Mesenchymal stem cell (in vitro differentiated cells and primary cell): ENCODE results near the gene RIMBP2.

Source experiments
- DNase-seq: peaks from one replicate; pipeline ENCODE4 v3.0.0-alpha.2; 2013
- H2AFZ ChIP-seq: one replicate; pipeline ENCODE4 v1.6.1; 2013; ENCODE audit warnings: low read depth, mild to moderate bottlenecking, control low read depth, inconsistent platforms, low read length, moderate library complexity
- H2AK5ac ChIP-seq: 2 replicates; pipeline ENCODE4 v1.6.1; 2013; ENCODE audit warnings: low read length, moderate library complexity, mild to moderate bottlenecking, inconsistent platforms; ENCODE audit not compliant: severe bottlenecking
- H2BK120ac ChIP-seq: one replicate; pipeline ENCODE4 v1.6.1; 2013; ENCODE audit warnings: low read depth, mild to moderate bottlenecking, inconsistent platforms, low read length, moderate library complexity
- H2BK12ac ChIP-seq, 2 experiments: one replicate each; pipeline ENCODE4 v1.6.1; 2013; ENCODE audit warnings: inconsistent platforms in 2 of 2, low read length in 2 of 2, mild to moderate bottlenecking in 2 of 2, moderate library complexity in 2 of 2, control low read depth in 1 of 2
- H2BK15ac ChIP-seq: one replicate; pipeline ENCODE4 v1.6.1; 2013; ENCODE audit warnings: mild to moderate bottlenecking, low read depth, inconsistent platforms; ENCODE audit not compliant: poor library complexity, severe bottlenecking
- H2BK5ac ChIP-seq: 2 replicates; pipeline ENCODE4 v1.6.1; 2013; ENCODE audit warnings: low read depth, mild to moderate bottlenecking, low read length, control low read depth, inconsistent platforms; ENCODE audit not compliant: poor library complexity, severe bottlenecking
- H3K14ac ChIP-seq, 2 experiments: one replicate each; pipeline ENCODE4 v1.6.1; 2013; ENCODE audit warnings: inconsistent platforms in 2 of 2, low read length in 2 of 2, control low read depth in 1 of 2, mild to moderate bottlenecking in 1 of 2, moderate library complexity in 1 of 2
- H3K18ac ChIP-seq, 2 experiments: one replicate each; pipeline ENCODE4 v1.6.1; 2013; ENCODE audit warnings: inconsistent platforms in 2 of 2, low read length in 2 of 2, control low read depth in 1 of 2, low read depth in 1 of 2, mild to moderate bottlenecking in 1 of 2
- H3K23ac ChIP-seq, 2 experiments: one replicate each; pipeline ENCODE4 v1.6.1; 2013; ENCODE audit warnings: inconsistent platforms in 2 of 2, low read length in 2 of 2, mild to moderate bottlenecking in 2 of 2, moderate library complexity in 2 of 2, control low read depth in 1 of 2
- H3K27ac ChIP-seq: 2 replicates; pipeline ENCODE4 v1.5.1; 2013; ENCODE audit warnings: mild to moderate bottlenecking, moderate library complexity, low read length, control low read depth, inconsistent platforms; ENCODE audit not compliant: poor library complexity, severe bottlenecking
- H3K27me3 ChIP-seq, 2 experiments: 2 replicates each; pipeline versions ENCODE4 v1.6.1 to v1.7.0; 2013; ENCODE audit warnings: low read length in 2 of 2, mild to moderate bottlenecking in 2 of 2, moderate library complexity in 2 of 2, control low read depth in 1 of 2, inconsistent platforms in 1 of 2; ENCODE audit not compliant: control insufficient read depth in 1 of 2, insufficient read depth in 1 of 2
- H3K36me3 ChIP-seq, 2 experiments: 2 replicates each; pipeline versions ENCODE4 v1.6.1 to v1.7.0; 2013; ENCODE audit warnings: low read length in 2 of 2, control low read depth in 1 of 2, inconsistent platforms in 1 of 2, low read depth in 1 of 2, mild to moderate bottlenecking in 1 of 2; ENCODE audit not compliant: insufficient read depth in 2 of 2, control insufficient read depth in 1 of 2
- H3K4ac ChIP-seq, 2 experiments: one replicate each; pipeline ENCODE4 v1.6.1; 2013; ENCODE audit warnings: inconsistent platforms in 2 of 2, low read length in 2 of 2, mild to moderate bottlenecking in 2 of 2, moderate library complexity in 2 of 2, control low read depth in 1 of 2, low read depth in 1 of 2
- H3K4me1 ChIP-seq: 2 replicates; pipeline ENCODE4 v1.6.1; 2013; ENCODE audit warnings: low read depth, low read length, control low read depth; ENCODE audit not compliant: control insufficient read depth, insufficient read depth
- H3K4me2 ChIP-seq: 2 replicates; pipeline ENCODE4 v1.6.1; 2013; ENCODE audit warnings: low read length, mild to moderate bottlenecking, inconsistent platforms; ENCODE audit not compliant: poor library complexity, severe bottlenecking
- H3K4me3 ChIP-seq, 2 experiments: 2 replicates each; pipeline versions ENCODE4 v1.5.1 to v1.7.0; 2013; ENCODE audit warnings: low read length in 2 of 2, mild to moderate bottlenecking in 2 of 2, control low read depth in 1 of 2, low read depth in 1 of 2; ENCODE audit not compliant: insufficient read depth in 1 of 2
- H3K79me1 ChIP-seq: replicated peaks from 2 replicates; pipeline ENCODE4 v1.6.1; 2013; ENCODE audit warnings: mild to moderate bottlenecking, control low read depth, low read length, inconsistent platforms; ENCODE audit not compliant: poor library complexity, severe bottlenecking
- H3K9ac ChIP-seq: 2 replicates; pipeline ENCODE4 v1.7.0; 2013; ENCODE audit warnings: mild to moderate bottlenecking, low read length, moderate library complexity
- H3K9me3 ChIP-seq: 2 replicates; pipeline ENCODE4 v1.7.0; 2013; ENCODE audit warnings: mild to moderate bottlenecking, low read length; ENCODE audit not compliant: control insufficient read depth
- H4K8ac ChIP-seq: one replicate; pipeline ENCODE4 v1.6.1; 2013; ENCODE audit warnings: inconsistent platforms, mild to moderate bottlenecking, low read length, moderate library complexity
- H4K91ac ChIP-seq: one replicate; pipeline ENCODE4 v1.6.1; 2013; ENCODE audit warnings: mild to moderate bottlenecking, low read length, inconsistent platforms
- WGBS: methylation state at CpG from one replicate; pipeline ENCODE4 v1.1.7; 2013; ENCODE audit warnings: mixed read lengths; 5-methylcytosine and 5-hydroxymethylcytosine counted together

The RIMBP2 gene

GRCh38 chr12:130655010-130655409 is 61.1 kb downstream of the RIMBP2 start:
- no peak overlapping the region for H2BK5ac ChIP-seq
- WGBS: 69% methylated on average over 3 of the region's 4 CpGs

GRCh38 chr12:130651188-130651959 is 64.7 kb downstream of the RIMBP2 start:
- no peaks in the 10 kb centered on the region for H3K36me3 ChIP-seq
- no peaks in the 10 kb centered on the region for H3K79me1 ChIP-seq
- H2BK120ac ChIP-seq: no peak overlapping the region
- H3K4me1 ChIP-seq: no peaks in the 10 kb centered on the region
- no peak overlapping the region for H2BK12ac ChIP-seq
- H4K91ac ChIP-seq: no peak overlapping the region
- no peak overlapping the region for H3K4me2 ChIP-seq
- no peak overlapping the region for H3K14ac ChIP-seq
- no peak overlapping the region for H2AFZ ChIP-seq
- H2BK15ac ChIP-seq: no peak overlapping the region
- H4K8ac ChIP-seq: no peak overlapping the region
- WGBS: 74% methylated on average over 16 of the region's 16 CpGs
- H3K9ac ChIP-seq: no peak overlapping the region
- H3K27ac ChIP-seq: no peak overlapping the region
- no peak overlapping the region for H3K4me3 ChIP-seq
- no peak overlapping the region for H2AK5ac ChIP-seq
- no peak overlapping the region for H3K18ac ChIP-seq
- DNase-seq: no peak
- peaks cover 2% of the 10 kb centered on the region for H3K9me3 ChIP-seq
- no peak overlapping the region for H3K4ac ChIP-seq
- no peaks in the 10 kb centered on the region for H3K27me3 ChIP-seq
- H2BK5ac ChIP-seq: no peak overlapping the region
- no peak overlapping the region for H3K23ac ChIP-seq

More at GRCh38 chr12:130655010-130655409, 61.1 kb downstream of the RIMBP2 start:
- no peak overlapping the region for H2BK120ac ChIP-seq
- no peaks in the 10 kb centered on the region for H3K79me1 ChIP-seq
- H3K27ac ChIP-seq: no peak overlapping the region
- no peak overlapping the region for H3K14ac ChIP-seq
- H3K36me3 ChIP-seq: no peaks in the 10 kb centered on the region
- H4K91ac ChIP-seq: no peak overlapping the region
- H3K4me1 ChIP-seq: no peaks in the 10 kb centered on the region
- H3K27me3 ChIP-seq: no peaks in the 10 kb centered on the region
- no peak overlapping the region for H3K4me3 ChIP-seq
- no peak overlapping the region for H2BK12ac ChIP-seq
- no peak for DNase-seq
- H3K4ac ChIP-seq: no peak overlapping the region
- no peak overlapping the region for H2AK5ac ChIP-seq
- no peak overlapping the region for H4K8ac ChIP-seq
- H3K9ac ChIP-seq: no peak overlapping the region
- H3K9me3 ChIP-seq: peaks cover 2% of the 10 kb centered on the region
- H3K18ac ChIP-seq: no peak overlapping the region
- no peak overlapping the region for H3K4me2 ChIP-seq
- no peak overlapping the region for H2AFZ ChIP-seq
- no peak overlapping the region for H3K23ac ChIP-seq
- H2BK15ac ChIP-seq: no peak overlapping the region

GRCh38 chr12:130650131-130650530 is 66.0 kb downstream of the RIMBP2 start:
- Histone ChIP-seq H3K27ac (no peak overlapping the region), H4K91ac (no peak overlapping the region), H3K4me3 (no peak overlapping the region), H3K4me2 (no peak overlapping the region), H3K9me3 (peaks cover 2% of the 10 kb centered on the region), H2AK5ac (no peak overlapping the region), H3K23ac (no peak overlapping the region), H2AFZ (no peak overlapping the region), H3K79me1 (no peaks in the 10 kb centered on the region), H2BK5ac (no peak overlapping the region), H3K4ac (no peak overlapping the region), H3K36me3 (no peaks in the 10 kb centered on the region), H3K4me1 (no peaks in the 10 kb centered on the region), H3K27me3 (no peaks in the 10 kb centered on the region), H2BK120ac (no peak overlapping the region), H3K14ac (no peak overlapping the region), H3K18ac (no peak overlapping the region), H2BK12ac (no peak overlapping the region), H4K8ac (no peak overlapping the region), H3K9ac (no peak overlapping the region), H2BK15ac (no peak overlapping the region)
- WGBS: 58% methylated on average over 9 of the region's 9 CpGs
- DNase-seq: no peak

GRCh38 chr12:130649101-130650045 is 66.7 kb downstream of the RIMBP2 start:
- H4K8ac ChIP-seq: no peak overlapping the region
- no peak overlapping the region for H2AFZ ChIP-seq
- H3K18ac ChIP-seq: no peak overlapping the region
- no peak overlapping the region for H2BK15ac ChIP-seq
- H3K4me1 ChIP-seq: no peaks in the 10 kb centered on the region
- H3K4ac ChIP-seq: no peak overlapping the region
- H3K36me3 ChIP-seq: no peaks in the 10 kb centered on the region
- H3K23ac ChIP-seq: no peak overlapping the region
- 93% methylated on average over 36 of the region's 37 CpGs for WGBS
- no peak overlapping the region for H2BK5ac ChIP-seq
- H3K27ac ChIP-seq: no peak overlapping the region
- no peak overlapping the region for H2BK12ac ChIP-seq
- no peak overlapping the region for H3K9ac ChIP-seq
- no peak for DNase-seq
- H3K4me3 ChIP-seq: no peak overlapping the region
- no peak overlapping the region for H4K91ac ChIP-seq
- peaks cover 2% of the 10 kb centered on the region for H3K9me3 ChIP-seq
- no peaks in the 10 kb centered on the region for H3K79me1 ChIP-seq
- H2AK5ac ChIP-seq: no peak overlapping the region
- H2BK120ac ChIP-seq: no peak overlapping the region
- no peak overlapping the region for H3K4me2 ChIP-seq
- no peaks in the 10 kb centered on the region for H3K27me3 ChIP-seq
- H3K14ac ChIP-seq: no peak overlapping the region
